Glomerular visceral epithelial cell (primary cell): Measurements from ENCODE around the gene PKP3.
"Not testable (repeated sequence)": the region's sequence is repeated elsewhere in the genome, so short reads cannot be mapped to it uniquely, and the experiment has no call there.

Experiments
- DNase-seq: peaks from one replicate; pipeline ENCODE4 v3.0.0-alpha.2; 2016; ENCODE audit errors: extremely low spot score

The PKP3 gene

DNA sequence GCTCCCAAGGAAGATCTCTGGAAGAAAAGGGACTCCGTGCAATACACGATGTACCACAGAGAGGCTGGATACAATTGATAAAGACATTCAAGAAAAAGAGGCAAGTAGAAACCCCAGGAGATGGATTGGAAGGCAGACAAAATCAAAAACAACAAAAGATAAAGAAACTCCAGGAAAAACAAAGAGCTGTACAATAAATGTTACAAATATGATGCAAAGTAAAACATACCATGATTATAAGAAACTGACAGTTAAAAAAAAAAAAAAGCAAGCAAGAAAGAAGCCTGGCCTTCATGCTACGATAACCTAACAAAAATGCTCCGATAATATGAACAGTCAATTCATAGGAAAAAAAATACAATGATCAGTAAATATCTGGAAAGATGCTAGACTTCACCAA is 31.3 kb downstream of the PKP3 start:
- DNase-seq, result no peak

DNA sequence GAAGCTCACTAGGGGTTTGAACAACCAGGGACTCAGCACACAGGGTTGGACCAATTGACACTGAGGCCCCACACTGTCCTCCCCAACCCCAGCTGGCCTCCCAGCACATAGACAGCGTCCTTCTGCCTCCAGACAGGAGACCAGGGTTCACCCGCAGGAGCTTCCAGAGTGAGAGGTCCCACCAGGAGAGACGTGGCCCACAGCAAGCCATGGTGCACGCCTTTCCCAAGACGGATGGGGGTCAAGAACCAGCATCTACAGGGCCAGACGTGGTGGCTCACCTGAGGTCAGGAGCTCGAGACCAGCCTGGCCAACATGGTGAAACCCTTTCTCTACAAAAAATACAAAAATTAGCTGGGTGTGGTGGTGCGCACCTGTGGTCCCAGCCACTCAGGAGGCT is 32.8 kb downstream of the PKP3 start:
- DNase-seq, result no peak

DNA sequence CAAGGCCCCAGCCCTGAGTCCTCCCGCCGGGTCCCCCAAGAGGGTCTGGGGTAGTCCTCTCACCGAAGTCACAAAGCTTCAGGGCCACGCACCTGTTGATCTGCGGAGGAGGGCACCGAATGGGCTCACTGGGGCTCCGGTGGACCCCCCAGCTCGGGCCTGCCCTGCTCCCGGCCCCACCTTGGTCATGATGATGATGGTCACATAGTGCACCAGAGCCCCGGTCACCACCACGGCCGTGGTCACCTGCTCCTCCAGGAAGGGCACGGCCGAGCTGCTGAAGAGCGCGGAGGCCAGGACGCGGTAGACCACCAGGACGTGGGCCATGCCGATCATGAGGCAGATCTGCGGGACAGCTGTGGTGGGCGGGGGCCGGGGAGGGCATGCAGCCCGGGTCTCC is 34.3 kb downstream of the PKP3 start:
- DNase-seq, result no peak

DNA sequence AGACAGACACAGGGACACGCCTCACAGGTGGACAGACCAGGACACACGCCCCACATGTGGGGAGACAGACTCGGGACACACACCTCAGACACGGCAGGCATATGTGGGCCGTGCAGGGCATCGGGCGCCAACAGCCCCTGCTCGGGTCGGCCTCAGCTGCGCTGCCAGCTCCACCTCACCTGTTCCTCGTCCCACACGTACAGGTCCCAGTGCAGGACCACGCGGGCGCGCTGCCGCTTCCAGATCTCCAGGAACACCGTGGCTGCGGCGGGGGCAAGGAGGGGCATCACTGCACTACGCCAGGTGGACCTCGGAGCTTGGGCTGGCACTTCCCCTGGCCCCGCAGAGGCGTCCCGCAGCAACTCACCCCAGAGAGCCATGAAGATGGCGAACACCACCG is 35.4 kb downstream of the PKP3 start:
- no peak for DNase-seq

DNA sequence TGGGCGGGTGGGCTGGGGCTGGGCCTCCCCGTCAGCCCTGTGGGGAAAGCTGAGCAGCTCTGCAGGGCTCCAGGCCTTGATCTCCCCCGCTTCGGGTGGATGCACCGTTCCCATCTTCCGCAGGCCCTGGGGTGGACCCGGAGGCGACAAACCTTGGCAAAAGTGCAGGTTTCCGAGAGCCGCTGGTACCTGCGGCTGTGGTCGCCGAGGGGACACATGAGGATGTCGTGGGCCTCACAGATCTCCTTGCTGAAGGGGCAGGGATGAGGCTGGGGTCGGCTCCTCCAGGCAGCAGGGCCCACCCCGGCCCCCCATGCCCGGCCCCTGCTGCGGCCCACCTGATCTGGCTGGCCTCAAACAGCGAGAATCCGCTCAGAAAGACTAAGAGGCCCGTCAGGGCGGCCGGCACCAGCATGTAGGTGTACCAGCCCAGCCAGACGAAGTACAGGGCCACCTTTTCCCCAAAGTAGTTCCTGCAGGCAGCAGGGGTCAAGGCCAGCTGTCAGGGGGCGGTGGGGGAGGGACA is 36.0 kb downstream of the PKP3 start:
- no peak for DNase-seq

DNA sequence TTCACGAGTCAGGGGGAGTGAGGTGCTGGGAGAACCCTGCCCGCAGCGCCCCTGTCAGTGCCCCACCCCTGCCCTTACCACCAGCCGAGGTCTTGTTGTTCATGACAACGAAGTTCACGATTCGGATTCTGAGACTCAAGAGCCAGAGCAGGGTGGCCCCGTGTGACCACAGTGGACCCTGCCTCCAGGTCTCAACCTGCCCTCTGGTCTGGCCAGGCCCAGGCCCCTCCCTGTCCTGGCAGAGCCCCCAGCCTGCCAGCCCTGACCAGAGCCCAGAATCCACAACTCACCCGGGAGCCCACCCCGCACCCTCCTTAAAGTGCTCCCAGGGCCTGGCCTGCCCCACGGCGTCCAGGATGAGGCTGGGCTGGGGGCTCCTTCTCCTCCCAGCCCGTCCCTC is 37.9 kb downstream of the PKP3 start:
- DNase-seq, result no peak

DNA sequence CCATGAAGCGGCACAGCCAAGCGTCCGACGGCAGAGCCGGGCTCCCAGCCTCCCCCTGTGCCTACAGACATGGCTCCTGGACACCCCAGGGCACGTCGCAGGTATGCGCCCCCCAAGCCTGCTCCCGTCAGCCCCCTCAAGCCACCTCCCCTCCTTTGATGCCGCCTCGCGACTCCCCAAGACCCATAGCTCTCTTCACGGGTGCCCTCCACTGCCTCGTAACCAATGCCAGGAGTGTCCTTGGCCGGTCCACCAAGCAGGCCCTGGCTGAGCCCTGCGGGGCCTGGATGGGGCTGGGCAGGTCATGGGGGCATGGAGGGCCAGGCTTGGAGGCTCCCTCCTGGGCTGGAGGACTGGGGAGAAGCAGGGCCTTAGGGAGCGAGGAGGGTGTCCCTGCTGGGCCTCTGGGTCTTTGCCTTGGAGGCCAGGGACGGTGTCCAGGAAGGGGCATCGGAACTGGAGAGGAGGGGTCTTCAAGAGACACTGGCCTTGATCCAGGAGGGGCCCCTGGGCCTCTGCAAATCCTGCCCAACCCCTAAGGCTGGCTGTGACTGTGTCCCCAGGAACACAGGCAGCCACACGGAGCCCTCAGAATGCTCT is 38.6 kb downstream of the PKP3 start:
- DNase-seq, result no peak

DNA sequence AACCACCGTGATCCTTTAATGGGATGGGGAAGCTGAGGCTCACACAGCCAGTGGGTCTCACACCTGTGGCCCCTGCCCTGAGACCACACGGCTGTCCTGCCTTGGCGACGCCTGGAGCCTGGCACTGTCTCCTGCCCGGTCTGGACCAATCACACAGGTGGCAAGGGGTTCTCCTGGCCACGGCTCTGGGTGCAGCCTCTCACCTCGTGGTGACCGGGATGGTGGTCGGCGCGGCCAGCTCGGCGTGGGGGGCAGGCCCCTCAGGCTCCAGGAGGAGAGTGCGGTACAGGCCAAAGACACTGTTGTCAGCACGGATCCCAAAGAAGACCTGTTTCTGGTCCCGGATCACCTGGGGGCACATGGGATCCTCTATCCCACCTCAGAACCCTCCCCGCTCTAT is 39.1 kb downstream of the PKP3 start:
- no peak for DNase-seq

DNA sequence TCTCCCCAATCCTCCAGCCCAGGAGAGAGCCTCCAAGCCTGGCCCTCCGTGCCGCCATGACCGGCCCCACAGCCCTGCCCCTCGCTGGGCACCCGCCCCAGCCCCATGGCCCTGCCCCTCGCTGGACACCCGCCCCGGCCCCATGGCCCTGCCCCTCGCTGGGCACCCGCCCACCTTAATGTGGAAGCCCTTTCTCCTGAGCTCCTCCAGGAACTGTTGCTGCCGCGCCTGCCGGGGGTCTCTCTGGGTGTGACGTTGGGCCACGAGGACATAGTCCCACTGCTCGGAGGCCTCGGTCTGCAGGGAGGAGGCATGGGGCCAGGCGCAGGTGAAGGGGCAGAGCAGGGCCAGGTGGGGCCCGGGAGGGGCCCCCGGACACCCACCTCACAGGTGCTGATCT is 39.6 kb downstream of the PKP3 start:
- no peak for DNase-seq

DNA sequence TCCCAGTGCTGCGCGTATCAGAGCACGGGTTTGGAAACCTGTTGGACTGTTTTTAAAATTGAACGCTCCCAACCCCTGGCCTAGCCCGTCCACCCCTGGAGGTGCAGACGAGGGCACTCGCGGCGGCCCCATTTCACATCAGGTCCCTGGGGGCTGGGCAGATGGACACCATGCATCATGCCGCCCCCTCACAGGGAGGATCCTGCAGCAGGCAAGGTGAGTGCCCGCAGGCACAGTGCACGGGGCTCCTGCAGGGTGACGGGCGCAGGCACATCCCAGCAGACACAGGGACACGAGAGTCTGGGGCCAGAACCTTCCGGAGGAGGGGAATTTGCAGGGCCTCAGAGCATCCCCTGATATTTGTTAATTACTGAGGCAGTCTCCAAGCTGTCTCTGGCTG is 40.5 kb downstream of the PKP3 start:
- DNase-seq, result no peak

DNA sequence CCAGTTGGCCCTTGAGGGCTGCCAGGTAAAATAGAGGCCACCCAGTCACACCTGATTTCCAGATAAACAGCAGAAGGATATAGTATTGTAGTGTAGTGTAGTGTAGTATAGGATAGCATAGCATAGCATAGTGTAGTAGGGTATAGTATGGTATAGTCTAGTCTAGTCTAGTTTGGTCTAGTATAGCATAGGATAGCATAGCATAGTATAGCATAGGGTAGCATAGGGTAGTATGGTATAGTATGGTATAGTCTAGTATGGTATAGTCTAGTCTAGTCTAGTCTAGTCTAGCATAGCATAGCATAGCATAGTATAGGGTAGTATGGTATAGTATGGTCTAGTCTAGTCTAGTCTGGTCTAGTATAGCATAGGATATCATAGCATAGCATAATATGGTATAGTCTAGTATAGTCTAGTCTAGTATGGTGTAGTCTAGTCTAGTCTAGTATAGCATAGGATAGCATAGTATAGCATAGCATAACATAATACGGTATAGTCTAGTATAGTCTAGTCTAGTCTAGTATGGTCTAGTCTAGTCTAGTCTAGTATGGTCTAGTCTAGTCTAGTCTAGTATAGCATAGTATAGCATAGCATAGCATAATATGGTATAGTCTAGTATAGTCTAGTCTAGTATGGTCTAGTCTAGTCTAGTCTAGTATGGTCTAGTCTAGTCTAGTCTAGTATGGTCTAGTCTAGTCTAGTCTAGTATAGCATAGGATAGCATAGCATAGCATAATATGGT is 41.2 kb downstream of the PKP3 start:
- DNase-seq, result not testable (repeated sequence)

DNA sequence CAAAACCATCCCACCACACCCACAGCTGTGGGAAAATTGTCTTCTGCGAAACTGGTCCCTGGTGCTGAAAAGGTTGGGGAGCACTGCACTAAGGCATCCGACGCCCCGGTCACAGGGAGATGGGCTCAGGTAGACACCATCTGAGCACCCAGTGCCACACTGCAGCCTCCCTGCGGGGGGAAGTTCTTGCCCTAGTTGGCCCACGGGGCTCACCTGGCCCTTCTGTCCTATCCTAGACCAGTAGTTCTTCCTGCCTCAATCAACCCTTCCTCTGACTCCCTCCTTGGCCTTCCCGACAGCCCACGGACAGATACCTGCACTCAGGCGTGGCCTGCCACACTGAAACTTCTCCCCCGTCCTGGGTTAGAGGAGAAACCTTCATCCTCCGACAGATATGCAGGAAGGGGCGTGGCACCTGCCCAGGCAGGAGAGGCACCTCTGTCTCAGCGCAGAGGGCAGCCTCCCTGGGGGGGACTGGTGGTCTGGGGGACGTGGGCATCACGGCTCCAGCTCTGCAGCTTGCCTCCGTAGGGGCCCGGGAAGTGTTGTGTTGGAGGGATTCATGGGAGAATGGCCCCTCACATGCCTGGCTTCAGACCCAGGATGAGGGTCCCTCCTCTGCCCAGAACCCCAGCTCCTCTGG is 43.3 kb downstream of the PKP3 start:
- DNase-seq, result no peak

DNA sequence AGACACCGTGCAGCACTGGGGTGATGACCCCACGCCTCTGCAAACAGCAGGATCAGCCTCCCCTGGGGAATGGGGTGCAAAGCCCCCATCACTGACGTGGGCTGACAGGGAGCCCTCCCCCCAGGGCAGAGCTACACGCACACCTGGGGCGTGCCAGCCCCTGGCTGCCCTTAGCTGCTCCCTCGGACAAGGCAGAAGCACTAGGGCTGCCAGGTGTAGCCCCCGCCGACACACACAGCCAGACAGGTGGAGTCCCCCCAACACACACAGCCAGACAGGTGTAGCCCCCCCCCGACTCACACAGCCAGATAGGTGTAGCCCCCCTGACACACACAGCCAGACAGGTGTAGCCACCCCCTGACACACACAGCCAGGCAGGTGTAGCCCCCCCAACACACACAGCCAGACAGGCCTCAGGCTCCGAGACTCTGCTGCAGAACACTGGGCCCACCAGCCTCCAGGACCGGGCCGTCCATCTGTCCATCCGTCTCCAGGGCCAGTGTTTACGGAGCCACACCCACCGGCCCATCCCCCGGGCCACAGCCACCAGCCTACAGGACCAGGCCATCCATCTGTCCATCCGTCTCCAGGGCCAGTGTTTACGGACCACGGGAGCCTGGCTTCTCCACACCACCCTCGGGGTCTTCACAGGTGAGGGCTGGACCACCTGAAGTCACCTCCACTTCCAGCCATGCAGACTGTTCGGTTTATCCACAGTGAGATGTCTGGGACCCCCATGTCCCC is 44.3 kb downstream of the PKP3 start:
- DNase-seq, result no peak

DNA sequence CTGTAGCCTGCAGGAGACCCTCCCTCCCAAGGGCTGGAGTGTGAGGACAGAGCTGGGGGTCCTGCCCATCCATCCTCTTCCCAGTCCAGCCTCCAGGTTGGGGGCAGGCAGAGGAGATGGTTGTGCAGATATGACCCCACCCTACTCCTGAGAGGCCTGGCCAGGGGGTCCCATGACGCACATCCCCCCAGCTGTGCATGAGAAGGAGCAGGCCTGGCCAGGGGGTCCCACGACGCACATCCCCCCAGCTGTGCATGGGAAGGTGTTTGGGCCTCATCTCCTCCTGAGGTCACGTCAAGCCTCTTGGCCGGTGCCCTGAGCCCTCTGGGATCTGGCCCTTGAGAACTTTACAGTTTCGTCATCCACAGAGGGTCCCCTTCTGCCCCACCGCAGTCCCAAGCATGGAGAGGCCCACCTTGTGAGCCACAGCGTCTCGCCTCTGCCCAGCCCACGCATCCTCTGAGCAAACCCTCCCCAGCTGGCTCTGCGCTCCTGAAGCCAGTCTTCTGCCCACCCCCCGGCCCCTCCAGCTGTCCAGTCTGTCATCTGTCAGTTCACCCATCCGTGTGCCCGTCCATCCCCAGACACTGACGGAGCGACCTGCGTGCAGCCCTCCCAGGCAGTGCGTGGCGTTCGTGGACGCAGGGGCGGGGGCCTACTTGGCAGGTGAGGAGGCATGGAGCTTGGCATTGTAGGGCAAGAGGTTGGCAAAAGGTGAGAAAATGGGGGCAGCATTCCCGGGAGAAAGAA is 45.5 kb downstream of the PKP3 start:
- DNase-seq, result no peak

DNA sequence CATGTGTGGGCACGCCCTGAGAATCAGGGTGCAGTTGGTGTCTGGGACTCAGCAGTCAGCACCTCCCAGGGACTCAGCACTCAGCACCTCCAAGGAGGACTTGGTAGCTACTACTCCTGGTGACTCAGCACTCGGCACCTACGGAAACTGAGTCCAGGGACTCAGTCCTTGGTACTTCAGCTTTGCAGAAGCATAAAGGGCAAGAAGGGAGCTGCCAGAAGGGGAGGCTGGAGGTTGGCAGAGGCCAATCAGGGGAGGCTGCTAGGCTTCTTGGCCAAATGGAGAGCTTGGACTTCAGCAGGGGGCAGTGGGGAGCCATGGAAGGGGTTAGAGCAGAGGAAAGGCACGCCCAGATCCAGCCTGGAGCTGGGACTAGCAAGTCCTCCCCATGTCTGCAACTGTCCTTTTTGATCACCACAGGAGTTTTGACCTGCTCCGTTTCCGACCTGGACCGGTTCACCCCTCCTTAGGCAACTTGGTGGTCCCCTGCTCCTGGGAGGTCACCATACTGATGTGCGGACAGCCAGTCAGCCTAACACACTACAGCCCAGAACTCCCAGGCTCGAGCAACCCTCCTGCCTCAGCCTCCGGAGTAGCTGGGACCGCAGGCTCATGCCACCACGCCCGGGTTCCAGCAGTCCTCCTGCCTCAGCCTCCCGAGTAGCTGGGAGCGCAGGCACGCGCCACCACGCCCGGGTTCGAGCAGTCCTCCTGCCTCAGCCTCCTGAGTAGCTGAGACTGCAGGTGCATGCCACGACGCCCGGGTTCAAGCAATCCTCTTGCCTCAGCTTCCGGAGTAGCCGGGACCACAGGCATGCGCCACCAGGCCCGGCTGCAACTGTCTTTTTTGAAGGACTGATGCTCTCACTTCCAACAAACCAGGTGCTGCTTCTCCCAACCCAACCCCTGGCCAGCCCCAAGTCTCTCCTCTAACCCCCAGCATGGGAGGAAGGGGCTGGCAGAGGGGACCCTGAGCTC is 46.3 kb downstream of the PKP3 start:
- no peak for DNase-seq

DNA sequence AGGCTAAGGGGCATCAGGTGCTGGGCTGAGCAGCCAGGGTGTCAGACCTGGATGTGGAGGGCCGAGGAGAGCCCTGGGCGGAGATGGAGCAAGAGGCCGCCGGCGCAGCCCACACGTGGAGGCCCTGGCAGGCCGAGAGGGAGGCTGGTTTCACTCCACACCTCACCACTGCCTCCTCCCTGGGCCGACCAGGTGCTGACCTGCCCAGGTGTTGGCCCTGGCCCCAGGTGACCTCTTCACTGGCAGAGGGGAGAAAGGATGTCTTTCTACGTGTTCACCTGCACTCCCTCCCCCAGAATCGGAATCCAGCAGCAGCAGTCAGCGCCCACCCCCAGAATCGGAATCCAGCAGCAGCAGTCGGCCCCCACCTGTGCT is 47.0 kb downstream of the PKP3 start:
- no peak for DNase-seq

DNA sequence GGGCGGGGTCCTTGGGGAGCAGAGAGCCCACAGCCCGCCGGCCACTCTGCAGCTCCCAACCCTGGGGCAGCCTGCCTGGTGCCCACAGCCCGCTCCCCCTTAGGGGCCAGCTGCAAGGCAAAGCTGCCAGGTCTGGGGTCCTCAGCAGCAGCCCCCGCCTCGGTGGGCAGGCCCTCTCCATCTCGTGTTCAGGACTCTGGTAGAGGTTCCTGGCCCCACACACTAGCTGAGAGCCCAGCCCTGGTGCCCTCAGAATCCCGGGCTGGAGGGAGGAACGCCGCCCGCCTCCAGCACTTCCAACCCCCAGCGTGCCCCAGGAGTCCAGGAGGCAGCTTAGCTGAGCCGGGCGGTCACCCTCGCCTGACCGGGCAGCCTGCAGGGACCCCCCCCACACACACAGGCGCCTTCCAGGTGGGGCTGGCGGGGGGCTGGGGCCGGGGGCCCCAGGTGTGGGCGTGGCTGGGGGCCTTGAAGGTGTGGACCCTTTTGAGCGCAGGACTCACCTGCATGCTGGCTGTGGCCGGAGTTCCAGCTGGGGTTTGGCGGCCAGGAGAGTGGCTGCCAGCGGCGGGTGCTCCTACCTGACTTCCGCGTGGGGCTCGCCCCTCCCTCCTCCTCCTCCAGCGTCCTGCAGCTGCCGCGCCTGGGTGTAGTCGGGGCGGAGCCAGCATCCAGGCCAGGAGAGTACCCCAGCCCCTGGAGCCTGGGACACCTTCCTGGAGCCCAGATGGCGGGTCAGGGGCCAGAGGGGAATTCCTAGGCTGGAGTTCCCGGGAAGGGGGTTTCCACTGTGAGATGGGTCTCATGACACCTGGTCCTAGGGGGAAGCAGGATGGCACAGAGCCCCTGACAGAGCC is 47.6 kb downstream of the PKP3 start, which contains the start of gene ANO9:
TSS of gene ANO9 (minus strand) at position 594 of the 857 bp plus-strand sequence. CDS start at position 509, 85 bp downstream.
- DNase-seq, result peak; percentile 45

DNA sequence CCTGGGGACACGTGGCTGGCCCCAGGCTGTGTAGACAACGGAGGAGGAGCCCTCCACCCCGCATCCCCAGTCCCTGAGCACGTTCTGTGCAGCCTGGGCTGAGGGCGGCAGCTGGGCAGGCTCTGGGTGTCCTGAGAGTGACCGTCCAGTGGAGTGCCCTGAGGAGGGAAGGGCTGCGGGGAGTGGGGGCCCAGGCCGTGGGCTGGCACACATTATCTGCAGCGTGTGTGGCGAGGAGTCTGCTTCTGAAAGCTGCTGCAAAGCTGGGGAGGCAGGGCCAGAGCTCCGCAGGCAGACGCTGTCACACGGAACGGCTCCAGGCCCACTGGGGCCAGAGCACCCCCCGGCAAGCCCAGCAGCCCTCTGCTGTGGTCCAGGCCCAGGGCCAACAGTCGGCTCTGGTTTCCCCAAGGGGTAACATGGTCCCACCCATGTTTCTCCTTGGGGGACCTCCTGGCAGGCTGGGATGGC is 48.6 kb downstream of the PKP3 start:
- DNase-seq, result no peak

DNA sequence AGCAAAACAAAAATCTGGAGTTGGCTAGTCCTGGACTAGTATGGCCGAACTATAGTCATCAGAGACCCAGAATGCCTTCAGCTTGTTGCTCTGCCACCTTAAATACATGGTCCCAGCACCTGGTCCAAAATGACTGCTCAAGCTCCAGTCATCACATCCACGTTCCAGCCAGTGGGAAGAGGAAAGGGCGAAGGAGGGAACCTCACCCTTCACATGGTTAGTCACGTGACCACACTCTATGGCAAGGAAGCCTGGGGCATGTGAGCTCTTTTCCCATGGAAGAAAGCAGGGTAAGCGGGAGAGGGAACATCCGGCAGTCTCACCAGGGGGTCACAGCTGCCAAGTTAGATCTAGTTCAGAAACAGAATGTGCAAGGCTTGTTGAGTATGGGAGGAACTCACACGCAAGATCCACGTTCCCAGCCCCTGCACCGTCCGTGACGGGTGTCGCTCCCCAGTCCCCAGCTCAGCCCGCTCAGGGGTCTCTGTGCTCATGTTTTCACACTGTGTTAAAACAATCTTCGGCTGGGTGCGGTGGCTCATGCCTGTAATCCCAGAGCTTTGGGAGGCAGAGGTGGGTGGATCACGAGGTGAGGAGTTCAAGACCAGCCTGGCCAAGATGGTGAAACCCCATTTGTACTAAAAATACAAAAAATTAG is 49.7 kb downstream of the PKP3 start:
- no peak for DNase-seq
